NCI-H2171 (cell line): ENCODE results near the gene RUVBL2.
"Not testable (repeated sequence)": the region's sequence is repeated elsewhere in the genome, so short reads cannot be mapped to it uniquely, and the experiment has no call there.

Source experiments
- DNase-seq: peaks from one replicate; lab custom pipeline; 2025; lab: John Stamatoyannopoulos, UW

Gene RUVBL2

GRCh38 chr19:49049834-49050233 lies 56.1 kb downstream of the RUVBL2 start:
- DNase-seq = not testable (repeated sequence)

GRCh38 chr19:49050376-49051033 lies 56.8 kb downstream of the RUVBL2 start:
- not testable (repeated sequence) for DNase-seq

- DNase-seq = no peak
Measured at GRCh38 chr19:49056101-49056901, 62.6 kb downstream of the RUVBL2 start.

- not testable (repeated sequence) for DNase-seq
Measured at GRCh38 chr19:49056902-49057596, 63.4 kb downstream of the RUVBL2 start.

- DNase-seq = no peak
Measured at GRCh38 chr19:49057636-49058234, 64.0 kb downstream of the RUVBL2 start, which contains the start of gene CGB7. TSS of gene CGB7 (minus strand) at chr19:49057749. CDS start at chr19:49055375, 2,374 bp downstream.

- no peak for DNase-seq
Measured at GRCh38 chr19:49058562-49058961, 64.9 kb downstream of the RUVBL2 start.

GRCh38 chr19:49059053-49059452 lies 65.4 kb downstream of the RUVBL2 start:
- DNase-seq = no peak

- DNase-seq = no peak
Measured at GRCh38 chr19:49061000-49061399, 67.3 kb downstream of the RUVBL2 start.

- no peak for DNase-seq
Measured at GRCh38 chr19:49061445-49061844, 67.8 kb downstream of the RUVBL2 start.

GRCh38 chr19:49064029-49064629 lies 70.4 kb downstream of the RUVBL2 start:
- no peak for DNase-seq

GRCh38 chr19:49064768-49065611 lies 71.3 kb downstream of the RUVBL2 start, which contains the start of gene NTF4:
TSS of gene NTF4 (minus strand) at chr19:49064818. CDS start at chr19:49061997, 2,821 bp downstream.
- DNase-seq = no peak
